Measurements from ENCODE around the gene PRICKLE2. TPM values are rescaled to one million over a fixed set of nuclear protein-coding genes. Genes with fewer than 3 reads are reported as not detected.

The PRICKLE2 gene
- polyA plus RNA-seq, 1 donor, result 6.9 TPM

GRCh38 chr3:64221571-64222257, 3.6 kb downstream of the PRICKLE2 start:
- no peak for DNase-seq (ENCODE audit: low read depth)

- no peak for DNase-seq (ENCODE audit: low read depth)
Observed at GRCh38 chr3:64220161-64220914, 4.9 kb downstream of the PRICKLE2 start.

- no peak for DNase-seq (ENCODE audit: low read depth)
Observed at GRCh38 chr3:64218746-64219145, 6.5 kb downstream of the PRICKLE2 start.

- no peak for DNase-seq (ENCODE audit: low read depth)
Observed at GRCh38 chr3:64218329-64218728, 6.9 kb downstream of the PRICKLE2 start.

GRCh38 chr3:64216274-64217147, 8.8 kb downstream of the PRICKLE2 start:
- no peak for DNase-seq (ENCODE audit: low read depth)

- DNase-seq (ENCODE audit: low read depth), result no peak
Observed at GRCh38 chr3:64215559-64215958, 9.7 kb downstream of the PRICKLE2 start.

GRCh38 chr3:64215103-64215502, 10.2 kb downstream of the PRICKLE2 start:
- no peak for DNase-seq (ENCODE audit: low read depth)

- no peak for DNase-seq (ENCODE audit: low read depth)
Observed at GRCh38 chr3:64214381-64215018, 10.8 kb downstream of the PRICKLE2 start.

GRCh38 chr3:64213962-64214379, 11.3 kb downstream of the PRICKLE2 start:
- DNase-seq (ENCODE audit: low read depth), result peak; percentile 60

GRCh38 chr3:64213224-64213878, 11.9 kb downstream of the PRICKLE2 start:
- DNase-seq (ENCODE audit: low read depth), result no peak

GRCh38 chr3:64209866-64210621, 15.2 kb downstream of the PRICKLE2 start:
- DNase-seq (ENCODE audit: low read depth), result no peak

GRCh38 chr3:64207289-64208080, 17.8 kb downstream of the PRICKLE2 start:
- DNase-seq (ENCODE audit: low read depth), result no peak

- no peak for DNase-seq (ENCODE audit: low read depth)
Observed at GRCh38 chr3:64203969-64204908, 21.0 kb downstream of the PRICKLE2 start.

- DNase-seq (ENCODE audit: low read depth), result no peak
Observed at GRCh38 chr3:64203216-64203615, 22.1 kb downstream of the PRICKLE2 start.

GRCh38 chr3:64199932-64200331, 25.3 kb downstream of the PRICKLE2 start:
- DNase-seq (ENCODE audit: low read depth), result no peak

GRCh38 chr3:64196236-64196929, 28.9 kb downstream of the PRICKLE2 start:
- no peak for DNase-seq (ENCODE audit: low read depth)

- no peak for DNase-seq (ENCODE audit: low read depth)
Observed at GRCh38 chr3:64195789-64196188, 29.5 kb downstream of the PRICKLE2 start.

- no peak for DNase-seq (ENCODE audit: low read depth)
Observed at GRCh38 chr3:64191822-64192221, 33.4 kb downstream of the PRICKLE2 start.

Measured in forelimb muscle (tissue), 1 donor.